ENCODE data around the gene MYOM1.

The MYOM1 gene

GRCh38 chr18:3044931-3045698, 174.7 kb downstream of the MYOM1 start:
- TF ChIP-seq, protein P1, sequence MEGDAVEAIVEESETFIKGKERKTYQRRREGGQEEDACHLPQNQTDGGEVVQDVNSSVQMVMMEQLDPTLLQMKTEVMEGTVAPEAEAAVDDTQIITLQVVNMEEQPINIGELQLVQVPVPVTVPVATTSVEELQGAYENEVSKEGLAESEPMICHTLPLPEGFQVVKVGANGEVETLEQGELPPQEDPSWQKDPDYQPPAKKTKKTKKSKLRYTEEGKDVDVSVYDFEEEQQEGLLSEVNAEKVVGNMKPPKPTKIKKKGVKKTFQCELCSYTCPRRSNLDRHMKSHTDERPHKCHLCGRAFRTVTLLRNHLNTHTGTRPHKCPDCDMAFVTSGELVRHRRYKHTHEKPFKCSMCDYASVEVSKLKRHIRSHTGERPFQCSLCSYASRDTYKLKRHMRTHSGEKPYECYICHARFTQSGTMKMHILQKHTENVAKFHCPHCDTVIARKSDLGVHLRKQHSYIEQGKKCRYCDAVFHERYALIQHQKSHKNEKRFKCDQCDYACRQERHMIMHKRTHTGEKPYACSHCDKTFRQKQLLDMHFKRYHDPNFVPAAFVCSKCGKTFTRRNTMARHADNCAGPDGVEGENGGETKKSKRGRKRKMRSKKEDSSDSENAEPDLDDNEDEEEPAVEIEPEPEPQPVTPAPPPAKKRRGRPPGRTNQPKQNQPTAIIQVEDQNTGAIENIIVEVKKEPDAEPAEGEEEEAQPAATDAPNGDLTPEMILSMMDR (IDR thresholded peaks at IDR 0.05; ENCODE audit: control insufficient read depth, insufficient read depth, low read depth, low read length, missing control alignments), result no peak
- DNase-seq (ENCODE audit: low read depth), result no peak
- H3K4me3 ChIP-seq (ENCODE audit: control insufficient read depth, low read depth, low read length), result no peak overlapping the region

DNA sequence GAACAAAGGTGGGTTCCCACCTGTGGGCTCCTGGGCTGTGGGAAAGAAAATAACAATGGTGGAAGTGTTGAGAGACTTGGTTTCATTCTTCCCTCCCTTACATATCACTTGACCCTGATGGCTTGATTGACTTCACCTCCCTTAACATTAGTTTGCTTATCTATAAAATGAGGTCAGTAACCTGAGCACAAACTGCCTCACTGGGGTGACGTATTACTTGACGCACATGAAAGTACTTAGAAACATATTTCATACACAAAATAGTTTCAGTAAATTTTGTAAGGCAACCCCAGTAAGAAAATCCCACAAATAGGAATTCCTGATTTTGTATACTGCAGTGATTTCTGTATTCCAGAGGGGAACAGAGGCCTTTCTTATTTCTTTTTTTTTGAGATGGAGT, 177.4 kb downstream of the MYOM1 start:
- TF ChIP-seq, protein P1 (IDR thresholded peaks at IDR 0.05; ENCODE audit: control insufficient read depth, insufficient read depth, low read depth, low read length, missing control alignments), result no peak
- no peak for DNase-seq (ENCODE audit: low read depth)
- no peak overlapping the region for H3K4me3 ChIP-seq (ENCODE audit: control insufficient read depth, low read depth, low read length)

DNA sequence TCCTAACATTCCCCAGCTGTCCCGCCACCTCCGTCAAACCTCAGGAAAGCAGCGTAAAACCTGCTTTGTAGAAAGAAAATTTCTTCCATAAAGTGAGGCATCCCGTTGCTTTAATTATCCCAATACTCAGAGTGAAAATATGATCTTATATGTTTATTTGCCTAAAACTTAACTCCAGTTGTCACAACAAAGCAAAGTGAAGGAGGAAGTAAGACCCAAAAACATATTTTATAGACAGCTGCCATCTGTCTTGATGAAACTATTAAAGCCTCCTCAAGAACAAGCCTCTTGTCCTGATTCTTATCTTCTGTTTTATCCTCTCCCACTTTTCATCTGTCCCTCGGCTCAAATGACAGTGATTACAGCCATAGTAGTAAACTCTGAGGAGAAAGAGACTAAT, 177.9 kb downstream of the MYOM1 start:
- no peak overlapping the region for H3K4me3 ChIP-seq (ENCODE audit: control insufficient read depth, low read depth, low read length)
- TF ChIP-seq, protein P1 (IDR thresholded peaks at IDR 0.05; ENCODE audit: control insufficient read depth, insufficient read depth, low read depth, low read length, missing control alignments), result no peak
- DNase-seq (ENCODE audit: low read depth), result no peak

GRCh38 chr18:3040881-3041280, 178.9 kb downstream of the MYOM1 start:
- no peak for DNase-seq (ENCODE audit: low read depth)
- H3K4me3 ChIP-seq (ENCODE audit: control insufficient read depth, low read depth, low read length), result no peak overlapping the region
- TF ChIP-seq, protein P1 (IDR thresholded peaks at IDR 0.05; ENCODE audit: control insufficient read depth, insufficient read depth, low read depth, low read length, missing control alignments), result no peak

DNA sequence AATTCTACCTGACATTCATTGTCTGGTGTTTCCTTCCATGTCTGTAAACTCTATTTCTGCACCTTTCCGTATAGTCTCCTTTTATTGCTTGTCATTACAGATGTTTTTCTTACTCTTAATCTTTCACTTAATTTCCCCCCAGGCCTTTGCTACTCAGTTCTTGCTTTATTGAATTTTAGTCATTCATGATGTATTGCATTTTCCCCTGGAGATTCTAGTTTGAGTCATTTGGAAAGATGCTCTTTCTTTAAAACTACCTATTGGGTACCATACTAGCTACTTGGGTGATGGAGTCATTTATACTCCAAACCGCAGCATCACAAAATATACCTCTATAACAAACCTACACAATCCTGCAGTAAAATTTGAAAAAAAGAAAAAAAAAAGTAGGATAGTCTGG, 179.6 kb downstream of the MYOM1 start:
- DNase-seq (ENCODE audit: low read depth), result no peak
- H3K4me3 ChIP-seq (ENCODE audit: control insufficient read depth, low read depth, low read length), result no peak overlapping the region
- TF ChIP-seq, protein P1 (IDR thresholded peaks at IDR 0.05; ENCODE audit: control insufficient read depth, insufficient read depth, low read depth, low read length, missing control alignments), result no peak

GRCh38 chr18:3037423-3037915, 182.3 kb downstream of the MYOM1 start:
- TF ChIP-seq, protein P1 (IDR thresholded peaks at IDR 0.05; ENCODE audit: control insufficient read depth, insufficient read depth, low read depth, low read length, missing control alignments), result no peak
- no peak overlapping the region for H3K4me3 ChIP-seq (ENCODE audit: control insufficient read depth, low read depth, low read length)
- DNase-seq (ENCODE audit: low read depth), result no peak

Data from AG09309 (cell line).